Ovary (tissue), 3 donors: ENCODE data around the gene RARS2.

Experiments used
- CTCF ChIP-seq, 3 donors: fragments of 450-650 bp in 2 of 3; fragments of 200-600 bp in 1 of 3; IDR thresholded peaks; one replicate each; pipeline versions ENCODE4 v1.5.1 to v1.8.0; 2016 to 2022; ENCODE audit warnings: antibody characterized with exemption in 3 of 3, mild to moderate bottlenecking in 1 of 3
- POLR2A ChIP-seq: fragments of 450-650 bp; IDR thresholded peaks from one replicate; pipeline ENCODE4 v1.6.1; 2017; ENCODE audit warnings: antibody characterized with exemption, mild to moderate bottlenecking, moderate library complexity
- donor health status: DM: no; HTN: no; CAD: no.

- TF ChIP-seq POLR2A, result no peak
- no peak for TF ChIP-seq CTCF (IDR thresholded peaks at IDR 0.05)
Observed at GRCh38 chr6:87538510-87539260, 51.1 kb downstream of the RARS2 start.
